Activated T-cell treated with anti-CD3 and anti-CD28 coated beads for 48 hours (primary cell): ENCODE measurements around the gene ADAMTS2.

Experiments used
- DNase-seq: peaks from one replicate; pipeline ENCODE4 v3.0.0-alpha.2; 2020; ENCODE audit warnings: low read depth

ADAMTS2 gene

DNA sequence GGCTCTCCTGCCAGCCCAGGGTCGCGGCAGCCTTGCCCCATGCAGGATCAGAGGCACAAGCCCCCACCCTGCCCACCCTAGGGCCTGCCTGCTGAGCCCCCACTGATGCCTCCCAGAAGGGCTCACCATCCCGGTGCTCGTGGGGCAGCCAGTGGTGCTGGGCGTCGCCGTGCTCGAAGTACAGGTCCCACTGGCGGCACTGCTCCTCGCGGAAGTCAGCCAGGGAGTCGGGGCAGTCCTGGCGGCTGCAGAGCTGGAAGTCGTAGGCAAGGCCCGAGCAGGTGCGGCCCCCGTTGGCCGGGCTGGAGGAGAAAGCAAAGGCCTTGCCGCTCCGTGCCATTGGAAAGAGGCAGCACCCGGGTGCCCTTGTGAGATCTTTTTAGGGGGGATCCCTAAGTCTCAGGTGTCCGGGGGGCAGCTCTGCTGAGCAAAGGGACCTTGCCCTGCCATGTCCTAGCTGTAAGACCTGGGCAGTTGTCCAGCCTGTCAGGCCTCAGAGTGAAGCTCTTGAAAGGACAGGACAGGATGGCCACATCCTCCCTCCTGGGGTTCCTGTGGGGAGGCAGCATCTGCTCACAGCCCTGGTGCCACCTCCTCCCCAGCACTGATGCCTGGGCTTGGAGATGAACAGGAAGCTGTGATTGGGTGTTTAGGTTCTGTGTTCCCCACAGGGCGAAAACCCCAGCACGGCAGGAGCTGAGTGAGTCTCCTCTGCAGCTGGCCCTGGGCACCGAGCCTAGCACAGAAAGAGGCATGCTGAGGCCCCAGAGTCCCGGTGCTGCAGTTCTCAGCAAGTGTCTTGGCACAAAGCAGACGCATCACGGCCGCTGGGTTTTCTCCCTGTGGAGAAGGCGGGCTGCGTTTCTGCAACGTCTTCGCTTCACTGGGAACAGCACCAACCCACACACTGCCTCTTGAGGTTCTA is 207.4 kb downstream of the ADAMTS2 start:
- no peak for DNase-seq

DNA sequence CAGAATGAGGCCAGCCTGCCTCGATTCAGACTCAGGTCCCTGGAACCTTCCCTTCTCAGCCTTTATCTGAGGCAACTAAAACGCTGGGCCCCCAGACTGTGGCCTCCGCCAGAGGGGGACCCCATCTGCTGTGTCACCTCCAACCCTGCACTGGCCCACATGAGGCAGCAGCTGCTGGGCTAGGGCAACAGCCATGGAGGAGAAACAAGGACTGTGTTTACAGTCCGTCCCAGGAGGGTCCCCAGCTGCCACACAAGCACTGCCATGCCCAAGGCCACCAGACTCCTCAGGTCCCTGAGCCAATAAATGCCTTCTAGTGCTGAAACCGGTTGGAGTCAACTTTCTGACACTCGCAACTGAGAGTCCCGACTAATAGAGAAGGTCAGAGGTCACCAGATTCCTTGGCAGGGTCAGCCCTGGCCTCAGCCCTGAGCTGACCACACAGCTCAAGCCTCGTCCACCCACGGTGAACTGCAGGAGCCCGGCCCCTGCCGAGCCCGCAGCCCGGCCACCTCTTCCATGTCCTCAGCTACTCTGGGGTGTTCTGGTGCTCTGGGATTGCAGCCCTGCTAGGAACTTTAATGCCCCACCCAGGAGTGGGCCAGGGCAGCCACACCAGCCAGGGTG is 208.1 kb downstream of the ADAMTS2 start:
- no peak for DNase-seq

DNA sequence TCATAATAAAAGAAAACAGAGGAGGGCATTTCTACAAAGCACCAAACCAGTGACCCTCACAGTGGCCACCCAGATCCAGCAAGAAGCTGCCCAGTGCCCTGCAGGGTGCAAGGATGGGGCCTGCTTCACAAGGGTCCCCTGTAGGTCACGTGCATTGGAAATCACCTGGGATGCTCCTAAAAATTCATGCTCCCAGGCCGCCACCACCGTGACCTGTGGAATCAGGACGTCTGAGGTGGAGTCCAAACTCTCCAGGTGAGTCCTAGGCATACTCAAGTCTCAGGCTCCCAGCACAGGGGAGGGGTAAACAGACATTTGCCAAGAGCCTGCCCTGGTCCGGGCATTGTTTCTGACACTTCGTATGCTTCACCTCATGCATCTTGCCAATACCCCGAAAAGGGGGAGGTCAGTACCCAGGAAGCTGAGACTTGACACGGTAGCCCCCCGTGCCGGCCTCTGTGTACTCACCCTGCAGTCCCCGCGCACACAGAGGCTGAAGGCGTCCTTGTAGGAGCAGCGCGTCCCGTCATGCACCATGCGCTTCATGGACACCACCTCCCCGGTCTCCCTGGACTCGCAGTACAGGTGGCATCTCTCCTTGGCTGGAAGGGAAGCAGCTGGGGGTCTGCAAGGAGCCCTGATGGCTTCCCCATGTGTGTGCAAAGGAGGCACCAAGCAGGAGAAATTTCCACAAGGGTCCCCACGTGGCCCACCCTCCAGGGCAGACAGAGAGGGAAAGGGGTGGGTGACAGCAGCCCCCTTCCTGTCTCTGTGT is 209.6 kb downstream of the ADAMTS2 start:
- no peak for DNase-seq

DNA sequence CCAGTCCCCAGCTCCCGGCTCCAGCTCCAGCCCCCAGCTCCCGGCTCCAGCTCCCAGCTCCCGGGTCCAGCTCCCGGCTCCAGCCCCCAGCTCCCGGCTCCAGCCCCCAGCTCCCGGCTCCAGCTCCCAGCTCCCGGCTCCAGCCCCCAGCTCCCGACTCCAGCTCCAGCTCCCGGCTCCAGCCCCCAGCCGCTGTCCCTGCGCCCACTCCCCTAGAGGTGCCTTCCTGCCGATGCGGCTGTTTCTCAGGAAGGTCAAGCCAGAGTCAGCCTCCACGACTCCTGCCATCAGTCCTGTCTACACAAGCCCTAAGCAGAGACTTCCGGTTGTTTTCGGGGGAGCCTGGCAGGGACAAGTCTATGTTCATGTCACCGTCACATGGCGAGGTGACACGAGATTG is 210.3 kb downstream of the ADAMTS2 start:
- no peak for DNase-seq

DNA sequence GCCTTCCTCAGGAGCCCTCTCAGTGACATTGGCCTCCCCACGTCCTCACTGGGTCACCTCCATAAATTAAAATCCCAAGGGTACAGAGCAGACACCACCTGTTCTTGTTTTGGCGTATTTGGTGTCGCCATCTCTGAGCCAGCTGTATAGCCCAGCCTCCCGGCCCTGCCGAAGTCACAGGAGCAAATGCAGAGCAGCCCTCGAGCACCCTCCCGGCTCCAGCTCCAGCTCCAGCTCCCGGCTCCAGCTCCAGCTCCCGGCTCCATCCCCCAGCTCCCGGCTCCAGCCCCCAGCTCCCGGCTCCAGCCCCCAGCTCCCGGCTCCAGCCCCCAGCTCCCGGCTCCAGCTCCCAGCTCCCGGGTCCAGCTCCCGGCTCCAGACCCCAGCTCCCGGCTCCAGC is 210.8 kb downstream of the ADAMTS2 start:
- DNase-seq, result no peak

DNA sequence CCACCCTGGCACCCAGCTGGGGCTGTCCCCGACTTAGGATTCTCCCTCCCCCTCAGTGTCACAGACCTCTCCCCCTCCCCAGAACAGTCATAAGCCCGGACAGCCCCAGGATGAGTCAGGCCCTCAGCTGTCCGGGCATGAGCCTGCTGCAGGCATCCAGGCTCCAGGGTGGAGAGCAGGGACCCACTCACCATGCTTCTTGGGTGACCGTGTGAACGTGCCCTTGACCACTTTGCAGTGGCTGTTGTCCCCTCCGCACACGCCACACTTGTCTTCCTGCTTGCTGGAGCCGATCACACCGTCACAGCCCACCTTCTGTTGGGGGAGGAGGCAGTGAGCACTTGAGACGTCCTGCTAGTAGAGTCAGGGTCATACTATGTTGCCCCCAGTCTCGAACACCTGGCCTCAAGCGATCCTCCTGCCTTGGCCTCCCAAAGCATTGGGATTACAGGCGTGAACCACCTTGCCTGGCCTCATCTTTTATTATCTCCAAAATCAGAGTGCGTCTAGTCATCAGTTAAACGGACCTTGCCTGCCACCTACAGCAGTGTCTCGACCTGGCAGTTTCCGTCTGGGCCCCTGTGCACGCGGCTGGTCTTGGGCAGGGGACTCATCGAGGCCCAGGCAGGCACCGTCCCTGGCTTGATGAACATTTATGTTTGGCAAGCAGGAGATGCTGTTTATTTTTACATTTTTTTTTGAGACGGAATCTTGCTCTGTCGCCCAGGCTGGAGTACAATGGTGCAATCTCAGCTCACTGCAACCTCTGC is 212.5 kb downstream of the ADAMTS2 start:
- DNase-seq, result no peak

DNA sequence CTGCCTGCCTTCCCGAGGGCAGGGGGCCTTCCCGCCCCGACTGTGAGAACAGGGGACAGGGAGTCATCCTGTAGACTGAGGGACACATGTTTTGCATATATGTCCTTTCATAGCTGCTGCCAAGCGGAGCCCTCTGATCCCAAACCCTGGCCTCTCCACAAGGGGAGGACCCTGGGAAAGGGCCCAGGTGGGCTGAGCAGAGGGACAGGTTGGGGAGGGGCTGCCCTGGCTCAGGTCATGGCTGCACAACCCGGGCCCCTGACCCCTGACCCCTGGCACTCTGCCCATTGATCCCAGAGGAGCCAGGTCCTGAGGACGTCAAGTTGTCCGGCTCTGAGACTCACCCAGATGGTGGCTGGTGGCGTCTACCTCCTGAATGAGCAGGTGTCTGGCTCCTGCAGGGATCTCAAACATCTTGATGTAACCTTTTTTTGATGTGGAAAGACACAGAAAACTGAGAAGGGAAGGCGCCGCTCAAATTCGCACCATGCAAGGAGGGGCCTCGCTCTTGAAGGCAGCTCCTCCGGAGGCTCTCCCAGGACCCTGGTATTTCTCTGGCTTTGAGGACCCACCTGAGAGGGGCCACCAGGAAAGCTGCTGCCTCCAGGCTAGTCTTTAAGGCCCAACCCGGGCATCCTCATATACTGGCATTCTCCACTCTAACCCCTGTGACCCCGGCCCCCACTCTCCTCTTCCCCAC is 213.2 kb downstream of the ADAMTS2 start:
- DNase-seq, result no peak

DNA sequence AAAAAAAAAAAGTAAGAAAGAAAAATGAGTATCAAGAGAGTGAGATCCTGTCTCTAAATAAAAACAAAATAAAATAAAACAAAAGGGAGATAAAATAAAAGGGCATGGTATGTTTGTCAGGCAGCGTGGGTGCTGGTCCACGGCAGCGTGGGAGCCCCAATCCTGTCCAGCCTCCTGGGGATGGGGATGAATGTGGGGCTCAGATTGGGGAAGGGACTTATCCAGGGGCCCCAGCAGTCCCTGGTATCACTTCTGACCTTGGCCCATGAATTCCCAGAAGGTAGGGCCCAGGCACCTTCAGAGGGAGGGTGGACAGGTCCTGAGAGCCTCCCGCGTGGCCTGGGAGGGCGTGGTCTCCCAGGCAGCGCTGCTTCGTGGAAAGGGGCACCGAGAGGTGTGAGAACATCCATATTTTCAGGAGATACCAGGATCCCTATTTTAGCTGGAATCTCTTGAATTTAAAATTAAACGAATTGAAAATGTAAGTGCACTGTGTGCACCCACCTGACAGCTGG is 213.9 kb downstream of the ADAMTS2 start:
- no peak for DNase-seq

DNA sequence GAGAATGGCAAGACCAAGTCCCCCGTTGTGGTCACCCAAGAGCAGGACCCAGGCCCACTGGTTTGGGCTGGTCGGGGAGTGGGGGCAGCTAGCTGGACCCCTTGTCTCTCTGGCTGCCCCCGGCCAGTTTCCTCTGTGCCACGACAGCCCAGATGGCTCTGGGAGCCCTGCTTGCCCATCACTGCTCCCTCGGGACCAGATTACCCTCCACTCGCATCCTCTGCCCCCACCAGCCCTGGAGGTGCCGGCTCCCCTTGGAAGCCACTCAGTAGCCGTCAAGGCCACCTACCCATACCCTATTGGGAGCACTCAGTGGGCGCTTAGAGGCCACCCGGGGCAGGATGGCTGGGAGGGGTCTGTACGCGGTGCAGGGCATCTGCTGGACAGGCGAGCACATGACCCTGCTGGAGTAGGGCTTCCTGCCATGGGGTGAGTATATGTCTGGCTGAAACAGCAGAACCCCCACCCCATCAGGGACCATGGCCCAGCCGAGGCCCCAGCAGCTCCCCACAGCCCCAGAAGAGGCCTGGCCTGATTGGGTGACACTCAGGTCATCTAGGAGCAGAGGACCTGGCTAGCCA is 215.1 kb downstream of the ADAMTS2 start:
- no peak for DNase-seq

DNA sequence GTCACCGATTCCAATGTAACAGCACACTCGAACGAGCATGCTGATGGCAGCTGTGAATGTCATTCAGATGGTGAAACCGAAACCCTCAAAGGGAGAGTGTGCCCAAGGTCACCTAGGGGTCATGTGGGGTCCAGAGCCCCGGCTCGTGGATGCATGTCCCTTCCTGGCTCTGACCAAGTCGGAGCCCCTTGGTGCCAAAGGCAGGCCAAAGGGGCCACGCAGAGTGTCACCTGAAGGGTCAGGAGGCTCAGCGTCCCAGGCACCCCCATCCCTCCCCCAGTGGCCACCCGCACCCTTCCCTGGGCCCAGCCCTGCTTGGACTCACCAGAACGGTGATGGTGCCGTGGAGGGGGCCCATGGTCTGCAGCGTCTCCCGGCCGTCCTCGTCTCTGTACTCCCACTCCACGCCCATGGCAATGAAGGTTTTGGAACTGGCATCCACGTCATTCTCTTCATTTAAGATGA is 215.6 kb downstream of the ADAMTS2 start:
- no peak for DNase-seq

DNA sequence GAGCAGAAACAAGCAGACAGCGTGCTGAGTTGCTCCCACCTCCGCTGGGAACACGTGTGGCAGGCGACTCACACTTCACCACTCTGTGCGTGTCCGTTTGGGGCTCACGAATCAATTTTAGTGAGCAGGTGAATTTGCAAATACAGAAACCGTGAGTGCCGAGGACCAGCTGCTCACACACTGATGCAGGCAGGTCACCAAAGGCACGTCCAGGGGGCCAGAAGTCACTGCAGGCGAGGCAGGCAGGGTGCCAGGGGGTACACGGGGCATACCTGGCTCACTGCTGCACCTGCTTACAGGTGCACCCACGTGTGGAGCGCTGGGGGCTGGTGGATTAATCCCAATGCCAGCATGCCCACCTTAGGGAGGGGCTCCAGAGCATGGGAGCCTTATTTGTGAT is 216.3 kb downstream of the ADAMTS2 start:
- no peak for DNase-seq

DNA sequence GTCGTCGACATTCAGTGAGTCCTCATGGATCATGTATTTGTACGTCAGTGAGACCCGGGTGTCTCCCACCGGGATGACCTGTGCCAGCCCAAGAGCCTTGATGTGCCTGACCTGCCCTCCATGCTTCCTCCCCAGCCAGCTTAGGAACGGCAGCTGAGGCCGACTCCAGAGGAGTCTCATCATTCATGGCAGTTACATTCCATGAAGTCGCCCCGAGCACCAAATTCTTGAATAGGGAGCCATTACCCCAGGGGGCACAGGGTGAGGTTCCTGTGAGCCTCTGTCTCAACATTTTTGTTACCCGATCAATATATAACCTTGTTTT is 217.3 kb downstream of the ADAMTS2 start:
- no peak for DNase-seq

DNA sequence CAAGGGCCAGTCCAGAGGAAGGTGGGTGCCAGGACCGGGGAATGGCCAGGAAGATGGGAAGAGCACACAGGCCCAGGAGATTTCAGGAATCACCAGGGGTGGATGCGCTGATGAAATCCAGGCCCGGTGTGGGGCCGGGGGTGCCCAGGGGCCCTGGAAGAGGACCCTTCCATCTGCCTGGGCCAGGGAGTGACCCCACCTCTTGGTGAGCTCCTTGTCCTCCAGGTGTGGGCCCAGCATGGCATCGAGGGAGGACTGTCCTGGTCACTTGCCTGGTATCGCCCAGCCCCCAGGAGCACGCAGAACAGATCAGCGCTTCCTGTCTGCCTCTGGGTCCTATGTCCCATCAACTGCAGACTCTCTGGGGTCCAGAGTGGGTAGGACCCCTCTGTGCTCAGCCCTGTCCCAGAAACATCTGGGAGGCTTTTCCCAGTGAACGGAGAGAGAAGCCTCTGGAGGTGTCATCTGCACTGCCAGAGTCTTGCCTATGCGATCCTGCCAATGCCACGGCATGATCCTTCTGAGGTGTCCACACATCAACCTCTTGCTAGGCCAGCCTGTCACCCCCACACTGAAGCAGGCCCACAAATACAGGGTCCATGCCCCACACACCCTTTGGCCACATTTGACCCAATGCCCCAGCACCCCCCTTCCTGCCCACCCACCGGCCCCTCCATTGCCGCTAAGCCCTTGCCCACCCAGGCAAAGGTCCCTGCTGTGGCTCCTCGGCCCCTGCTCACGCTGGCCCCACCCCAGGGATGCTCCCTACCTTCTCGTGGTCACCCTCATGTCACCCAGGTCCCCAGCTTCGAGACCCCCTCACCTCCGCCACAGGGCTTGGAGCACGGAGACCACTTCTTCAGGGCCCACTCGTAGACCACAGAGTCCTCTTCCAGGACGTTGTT is 217.9 kb downstream of the ADAMTS2 start:
- no peak for DNase-seq

DNA sequence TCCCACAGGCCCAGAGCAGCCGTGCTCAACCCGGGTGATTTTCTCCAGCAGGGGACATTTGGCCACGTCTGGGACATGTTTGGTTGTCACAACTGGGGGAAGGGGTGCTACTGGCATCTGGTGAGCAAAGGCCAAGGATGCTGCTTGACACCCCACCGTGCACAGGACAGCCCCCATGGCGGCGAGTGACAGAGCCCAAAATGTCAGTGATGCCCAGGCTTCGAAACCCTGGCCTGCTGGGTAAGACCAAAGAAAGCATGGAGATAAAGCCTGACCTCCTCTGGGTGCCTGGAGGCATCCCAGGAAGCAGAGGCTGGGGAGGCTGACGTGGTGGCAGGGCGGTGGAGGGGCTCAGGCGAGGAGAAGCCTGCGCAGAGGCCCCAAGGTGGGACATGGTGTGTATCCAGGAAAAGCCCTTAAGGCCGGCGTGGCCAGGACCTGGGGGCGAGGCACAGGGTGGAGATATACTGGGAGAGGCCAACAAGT is 218.7 kb downstream of the ADAMTS2 start:
- no peak for DNase-seq

DNA sequence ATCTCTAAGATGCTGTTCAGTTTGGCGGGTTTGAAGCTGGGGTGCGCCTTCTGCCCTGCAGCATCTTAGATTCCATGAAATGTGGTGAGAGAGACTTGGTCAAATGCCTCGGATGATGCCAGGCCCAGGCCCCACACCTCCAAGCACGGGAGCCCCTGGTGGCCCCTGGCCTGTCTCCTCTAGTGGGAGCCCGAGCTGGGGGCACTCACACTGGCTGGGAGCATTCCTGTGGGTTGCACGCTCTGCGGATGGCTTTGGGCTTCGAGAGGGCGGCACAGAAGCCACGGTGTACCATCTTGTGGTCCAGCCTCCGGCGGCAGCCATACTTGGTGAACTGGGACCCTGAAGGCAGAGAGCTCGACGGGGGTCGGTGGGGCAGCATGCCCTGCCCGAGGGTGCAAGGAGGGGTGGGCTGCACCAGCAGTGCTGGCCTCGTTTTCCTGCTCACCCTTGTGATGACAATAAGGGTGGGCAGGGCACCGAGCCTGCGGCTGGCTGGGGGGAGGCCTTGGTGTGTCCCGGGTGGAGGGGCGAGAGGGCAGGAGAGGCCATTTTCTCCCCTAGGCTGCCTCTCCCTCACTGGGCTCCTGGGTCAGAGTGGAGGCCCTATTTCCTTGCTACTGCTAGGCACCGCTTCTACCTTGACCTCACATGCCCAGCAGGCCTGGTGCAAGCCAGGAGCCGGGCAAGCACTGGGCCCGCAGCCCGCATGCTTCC is 219.3 kb downstream of the ADAMTS2 start:
- DNase-seq, result no peak

DNA sequence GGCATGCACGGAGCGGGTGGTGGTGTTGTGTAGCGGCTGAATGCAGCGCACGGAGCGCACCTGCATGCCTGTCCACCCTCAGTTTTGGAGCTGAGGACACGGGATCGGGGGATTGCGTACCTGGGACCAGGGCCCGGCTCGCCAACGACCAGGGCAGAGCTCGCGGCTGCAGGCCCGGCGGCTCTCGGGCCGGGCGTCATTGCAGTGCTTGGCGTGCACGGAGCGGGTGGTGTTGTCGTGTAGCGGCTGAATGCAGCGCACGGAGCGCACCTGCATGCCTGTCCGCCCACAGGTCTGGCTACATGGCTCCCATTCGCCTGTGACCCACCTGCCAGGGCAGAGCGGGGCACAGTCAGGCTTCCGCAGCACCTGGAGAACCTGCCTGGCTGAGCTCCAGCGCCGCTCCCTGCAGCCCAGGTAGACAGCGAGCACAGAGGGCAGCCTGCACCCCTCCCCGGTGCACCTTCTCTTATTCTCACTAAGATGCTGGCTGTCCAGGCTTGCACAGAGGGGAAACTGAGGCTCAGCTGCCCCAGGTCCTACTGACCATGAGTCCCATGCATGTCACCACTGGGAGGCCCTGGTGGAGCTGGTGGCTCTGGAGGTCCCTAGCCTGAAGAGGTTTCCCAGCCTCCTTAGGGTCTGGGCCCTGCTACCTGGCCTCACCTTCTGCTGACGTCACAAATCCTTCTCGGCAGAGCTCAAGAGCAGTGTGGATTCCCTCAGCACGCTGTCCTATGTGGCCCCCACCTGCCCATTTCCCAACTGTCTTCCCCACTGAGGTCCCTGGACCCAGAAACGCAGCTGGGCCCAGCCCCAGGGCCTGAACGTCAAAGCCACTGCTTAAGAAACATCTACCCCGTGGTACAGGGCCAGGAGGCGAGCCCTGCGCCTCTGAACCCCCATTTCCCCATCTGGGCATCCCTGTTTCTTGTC is 220.1 kb downstream of the ADAMTS2 start:
- no peak for DNase-seq

DNA sequence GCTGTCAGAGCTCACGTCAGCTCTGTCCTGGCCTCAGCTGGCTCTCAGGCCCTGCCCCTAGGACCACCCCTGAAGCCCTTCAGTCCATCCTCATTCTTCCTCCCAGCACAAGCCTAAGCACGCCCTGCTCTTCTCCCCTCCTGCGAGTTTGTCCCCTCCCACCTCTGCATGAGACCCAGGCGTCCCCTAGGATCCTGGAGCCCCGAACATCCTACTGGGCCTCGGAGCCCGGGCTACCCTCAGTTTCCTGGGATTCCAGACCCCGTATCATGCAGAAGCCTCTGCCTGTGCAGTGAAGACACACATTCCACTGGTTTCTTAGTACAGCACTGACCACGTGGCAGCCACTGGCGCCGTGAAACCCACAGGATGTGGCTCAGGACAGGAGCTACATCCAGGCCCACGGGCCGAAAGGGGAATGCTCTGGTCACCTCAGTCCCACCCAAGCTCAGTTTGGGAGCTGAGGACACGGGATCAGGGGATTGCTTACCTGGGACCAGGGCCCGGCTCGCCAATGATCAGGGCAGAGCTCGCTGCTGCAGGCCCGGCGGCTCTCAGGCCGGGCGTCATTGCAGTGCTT is 220.9 kb downstream of the ADAMTS2 start:
- no peak for DNase-seq
